Endodermal cell (in vitro differentiated cells): ENCODE data around the gene MTOR. TPM values are rescaled to one million over a fixed set of nuclear protein-coding genes. Genes with fewer than 3 reads are reported as not detected.

Source experiments
- DNase-seq: peaks from one replicate; pipeline ENCODE4 v3.0.0-alpha.2; 2017
- H3K27ac ChIP-seq: 2 replicates; pipeline ENCODE4 v1.5.1; 2013; ENCODE audit warnings: mild to moderate bottlenecking, low read depth, low read length, moderate library complexity
- H3K27me3 ChIP-seq: 2 replicates; pipeline ENCODE4 v1.6.1; 2013; ENCODE audit warnings: mild to moderate bottlenecking, low read length, moderate library complexity; ENCODE audit not compliant: insufficient read depth, control insufficient read depth, poor library complexity, severe bottlenecking
- H3K36me3 ChIP-seq: 2 replicates; pipeline ENCODE4 v1.7.0; 2013; ENCODE audit warnings: mild to moderate bottlenecking, low read length, moderate library complexity; ENCODE audit not compliant: control insufficient read depth, insufficient read depth
- H3K4me1 ChIP-seq: one replicate; pipeline ENCODE4 v1.7.0; 2013; ENCODE audit warnings: low read length; ENCODE audit not compliant: control insufficient read depth, insufficient read depth
- H3K4me3 ChIP-seq: 2 replicates; pipeline ENCODE4 v1.5.1; 2013; ENCODE audit warnings: mild to moderate bottlenecking, low read length, moderate library complexity
- H3K9ac ChIP-seq: 2 replicates; pipeline ENCODE4 v1.6.1; 2013; ENCODE audit warnings: mild to moderate bottlenecking, low read length, moderate library complexity; ENCODE audit not compliant: poor library complexity, severe bottlenecking; ENCODE audit errors: extremely low read depth
- H3K9me3 ChIP-seq: 2 replicates; pipeline ENCODE4 v1.6.1; 2013; ENCODE audit warnings: mild to moderate bottlenecking, low read length, moderate library complexity; ENCODE audit not compliant: control insufficient read depth
- H3K27ac Mint-ChIP-seq: 2 replicates; pipeline ENCODE4 v1.8.0; 2020; ENCODE audit warnings: mixed read lengths
- H3K27me3 Mint-ChIP-seq: 2 replicates; pipeline ENCODE4 v1.8.0; 2021; ENCODE audit warnings: mild to moderate bottlenecking, mixed read lengths; ENCODE audit not compliant: insufficient read depth
- H3K36me3 Mint-ChIP-seq: 2 replicates; pipeline ENCODE4 v1.8.0; 2020; ENCODE audit warnings: low read depth, mixed read lengths
- H3K4me1 Mint-ChIP-seq: 2 replicates; pipeline ENCODE4 v1.8.0; 2020; ENCODE audit warnings: mixed read lengths
- H3K4me3 Mint-ChIP-seq: 2 replicates; pipeline ENCODE4 v1.8.0; 2020; ENCODE audit warnings: mild to moderate bottlenecking, moderate library complexity, mixed read lengths
- H3K9me3 Mint-ChIP-seq: 2 replicates; pipeline ENCODE4 v1.8.0; 2020; ENCODE audit warnings: mild to moderate bottlenecking, mixed read lengths
- CTCF ChIP-seq: fragments of 200-600 bp; sonication (generic); conservative IDR thresholded peaks from 2 replicates; pipeline ENCODE4 v1.5.0; 2021; ENCODE audit warnings: antibody characterized with exemption, mild to moderate bottlenecking
- WGBS, 2 experiments: methylation state at CpG; one replicate each; pipeline versions ENCODE4 v1.1.5 to v1.1.7; 2013; ENCODE audit warnings: missing lambda C conversion rate in 2 of 2, mixed read lengths in 1 of 2; ENCODE audit not compliant: insufficient coverage in 1 of 2, insufficient read length in 1 of 2; 5-methylcytosine and 5-hydroxymethylcytosine counted together
- total RNA-seq, 2 donors: library from RNA; stranded (reverse); fragmentation: NEBNext Ultra II Directional in 1 of 2; extraction: Animal tissue kit (Norgen Biotek cat#: 25700) in 1 of 2; gene quantifications; 2 replicates in 1 of 2; 3 replicates in 1 of 2; pipeline ENCODE4 v1.2.1, GENCODE V29; 2021

MTOR gene
- total RNA-seq, 2 donors from 2014 or later, result 69.0 to 78.3 TPM

DNA sequence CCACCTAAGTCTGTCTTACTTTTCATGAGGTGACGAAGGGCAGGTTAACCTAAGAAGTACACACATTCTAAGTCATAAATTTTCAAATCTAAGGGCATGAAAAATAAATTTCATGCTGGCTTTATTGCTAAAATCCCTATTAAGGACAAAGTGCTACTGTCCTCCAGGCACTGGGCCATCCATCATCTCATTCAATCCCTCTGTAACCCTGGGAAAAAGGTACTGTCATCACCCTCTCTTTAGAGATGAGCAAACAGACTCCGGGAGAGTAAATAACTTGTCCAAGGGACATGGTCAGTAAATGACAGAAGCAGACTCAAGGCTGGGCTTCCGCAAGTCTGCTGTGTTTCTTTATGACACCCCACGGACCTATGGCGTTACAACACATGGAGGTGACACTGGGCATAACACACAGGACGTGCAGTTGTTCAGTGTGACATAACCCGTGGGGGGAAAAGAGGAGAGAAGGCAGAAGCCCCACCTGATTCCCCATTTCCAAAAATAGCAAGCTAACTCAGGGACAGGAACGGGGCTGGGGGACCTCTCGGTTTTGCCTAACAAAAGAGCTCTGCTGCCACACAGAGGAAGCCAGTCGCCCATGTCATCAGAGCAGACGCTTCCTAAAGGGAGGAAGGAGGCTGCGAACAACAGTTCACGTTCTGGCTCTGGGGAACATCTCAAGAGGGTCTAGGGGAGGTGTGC is 190.0 kb downstream of the MTOR start:
- DNase-seq, result no peak
- peak overlapping the region; percentile 6 for H3K27ac ChIP-seq
- no peaks in the 10 kb centered on the region for H3K27me3 ChIP-seq
- Mint-ChIP-seq H3K27me3 (no peaks in the 10 kb centered on the region), H3K4me1 (no peaks in the 10 kb centered on the region), H3K36me3 (peaks cover 79% of the 10 kb centered on the region), H3K4me3 (no peak overlapping the region), H3K9me3 (no peaks in the 10 kb centered on the region), H3K27ac (peak overlapping the region; percentile 44)
- no peaks in the 10 kb centered on the region for H3K9me3 ChIP-seq
- no peak for TF ChIP-seq CTCF
- H3K36me3 ChIP-seq, result peaks cover 92% of the 10 kb centered on the region
- no peak overlapping the region for H3K9ac ChIP-seq
- no peaks in the 10 kb centered on the region for H3K4me1 ChIP-seq
- no peak overlapping the region for H3K4me3 ChIP-seq
- WGBS, 2 experiments, result 84 to 85% methylated on average over 10 to 13 of the region's 13 CpGs

GRCh38 chr1:11071463-11072215 is 190.7 kb downstream of the MTOR start:
- Mint-ChIP-seq H3K36me3 (peaks cover 78% of the 10 kb centered on the region), H3K4me3 (no peak overlapping the region), H3K27ac (no peak overlapping the region), H3K27me3 (no peaks in the 10 kb centered on the region), H3K9me3 (no peaks in the 10 kb centered on the region), H3K4me1 (no peaks in the 10 kb centered on the region)
- DNase-seq, result no peak
- Histone ChIP-seq H3K27me3 (no peaks in the 10 kb centered on the region), H3K27ac (no peak overlapping the region), H3K4me3 (no peak overlapping the region), H3K9me3 (no peaks in the 10 kb centered on the region), H3K4me1 (no peaks in the 10 kb centered on the region), H3K36me3 (peaks cover 89% of the 10 kb centered on the region), H3K9ac (no peak overlapping the region)
- TF ChIP-seq CTCF, result no peak
- WGBS, 2 experiments, result 88 to 89% methylated on average over 9 to 15 of the region's 15 CpGs

- Mint-ChIP-seq H3K27me3 (no peaks in the 10 kb centered on the region), H3K36me3 (peaks cover 76% of the 10 kb centered on the region), H3K4me1 (no peaks in the 10 kb centered on the region), H3K9me3 (no peaks in the 10 kb centered on the region), H3K4me3 (no peak overlapping the region), H3K27ac (no peak overlapping the region)
- Histone ChIP-seq H3K4me1 (no peaks in the 10 kb centered on the region), H3K9me3 (no peaks in the 10 kb centered on the region), H3K9ac (no peak overlapping the region), H3K27ac (no peak overlapping the region), H3K4me3 (no peak overlapping the region), H3K36me3 (peaks cover 90% of the 10 kb centered on the region), H3K27me3 (no peaks in the 10 kb centered on the region)
- no peak for DNase-seq
- WGBS, 2 experiments, result 93 to 94% methylated on average over 11 of the region's 11 CpGs
- no peak for TF ChIP-seq CTCF
Observed at GRCh38 chr1:11070876-11071275, 191.5 kb downstream of the MTOR start.
